Measurements from ENCODE around the gene DNAJB13. TPM values are rescaled to one million over a fixed set of nuclear protein-coding genes. Genes with fewer than 3 reads are reported as not detected.

The DNAJB13 gene
- total RNA-seq, 1 experiment from 2014 or later = not detected

GRCh38 chr11:73997120-73997770 is 46.4 kb downstream of the DNAJB13 start:
- Mint-ChIP-seq H3K4me3 (no peak overlapping the region), H3K27me3 (ENCODE audit: low read depth) (no peaks in the 10 kb centered on the region; the same call in 1 of the 2 replicates), H3K36me3 (ENCODE audit: insufficient read depth in 1 of 3, low read depth in 3 of 3) (no peaks in the 10 kb centered on the region; a peak in 1 of 7 replicates), H3K4me1 (peaks cover 9 to 14% of the 10 kb centered on the region in 2 experiments), H3K9me3 (no peaks in the 10 kb centered on the region), H3K27ac (peak overlapping the region in 1 of 3 experiments; percentile 12; a peak in 1 of 7 replicates)
- Histone ChIP-seq H3K27me3 (ENCODE audit: insufficient read depth, low read length) (no peaks in the 10 kb centered on the region), H3K23ac (ENCODE audit: insufficient read length, low read depth, low read length) (no peak overlapping the region), H2AFZ (ENCODE audit: low read length) (no peak overlapping the region), H3K79me1 (ENCODE audit: insufficient read depth, low read depth, low read length, poor library complexity, severe bottlenecking) (no peaks in the 10 kb centered on the region), H3T11ph (ENCODE audit: low read length) (no peak overlapping the region), H4K91ac (ENCODE audit: insufficient read length, low read depth, low read length) (no peak overlapping the region), H2BK5ac (ENCODE audit: insufficient read length, low read length) (no peak overlapping the region), H3K23me2 (ENCODE audit: insufficient read length, low read depth, low read length, poor library complexity, severe bottlenecking) (no peaks in the 10 kb centered on the region), H3K9ac (ENCODE audit: extremely low read depth, insufficient read length, low read length) (peak overlapping the region; percentile 13), H3K4me2 (ENCODE audit: insufficient read depth, insufficient read length, low read length) (no peak overlapping the region), H2BK120ac (ENCODE audit: low read depth, low read length, poor library complexity, severe bottlenecking) (no peak overlapping the region), H4K8ac (replicated peaks; ENCODE audit: insufficient read length, low read depth, low read length) (no peak overlapping the region), H2BK15ac (ENCODE audit: low read depth, low read length) (no peak overlapping the region), H3K9me3 (ENCODE audit: control insufficient read depth, low read depth, low read length) (no peaks in the 10 kb centered on the region), H4K5ac (ENCODE audit: insufficient read length, low read depth, low read length) (no peak overlapping the region), H2BK20ac (ENCODE audit: low read depth, low read length, poor library complexity, severe bottlenecking) (no peak overlapping the region), H2AK5ac (ENCODE audit: insufficient read length, low read length) (no peak overlapping the region), H2BK12ac (ENCODE audit: insufficient read length, low read depth, low read length) (no peak overlapping the region), H3K14ac (ENCODE audit: insufficient read depth, low read length) (no peak overlapping the region), H3K79me2 (ENCODE audit: insufficient read depth, low read length) (no peaks in the 10 kb centered on the region), H4K20me1 (ENCODE audit: control insufficient read depth, insufficient read depth, insufficient read length) (no peaks in the 10 kb centered on the region), H3K4me1 (ENCODE audit: insufficient read depth, low read length) (no peaks in the 10 kb centered on the region), H3K18ac (ENCODE audit: insufficient read length, low read depth, low read length) (no peak overlapping the region), H3K56ac (ENCODE audit: insufficient read length, low read depth, low read length) (no peak overlapping the region), H3K27ac (ENCODE audit: insufficient read length, low read depth, low read length) (no peak overlapping the region), H3K4ac (ENCODE audit: low read depth, low read length) (no peak overlapping the region)
- TF ChIP-seq, protein P1, sequence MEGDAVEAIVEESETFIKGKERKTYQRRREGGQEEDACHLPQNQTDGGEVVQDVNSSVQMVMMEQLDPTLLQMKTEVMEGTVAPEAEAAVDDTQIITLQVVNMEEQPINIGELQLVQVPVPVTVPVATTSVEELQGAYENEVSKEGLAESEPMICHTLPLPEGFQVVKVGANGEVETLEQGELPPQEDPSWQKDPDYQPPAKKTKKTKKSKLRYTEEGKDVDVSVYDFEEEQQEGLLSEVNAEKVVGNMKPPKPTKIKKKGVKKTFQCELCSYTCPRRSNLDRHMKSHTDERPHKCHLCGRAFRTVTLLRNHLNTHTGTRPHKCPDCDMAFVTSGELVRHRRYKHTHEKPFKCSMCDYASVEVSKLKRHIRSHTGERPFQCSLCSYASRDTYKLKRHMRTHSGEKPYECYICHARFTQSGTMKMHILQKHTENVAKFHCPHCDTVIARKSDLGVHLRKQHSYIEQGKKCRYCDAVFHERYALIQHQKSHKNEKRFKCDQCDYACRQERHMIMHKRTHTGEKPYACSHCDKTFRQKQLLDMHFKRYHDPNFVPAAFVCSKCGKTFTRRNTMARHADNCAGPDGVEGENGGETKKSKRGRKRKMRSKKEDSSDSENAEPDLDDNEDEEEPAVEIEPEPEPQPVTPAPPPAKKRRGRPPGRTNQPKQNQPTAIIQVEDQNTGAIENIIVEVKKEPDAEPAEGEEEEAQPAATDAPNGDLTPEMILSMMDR (conservative IDR thresholded peaks at IDR 0.05) = no peak
- no peak for DNase-seq
- no CpG with 5 or more reads among the region's 6 CpGs for WGBS (ENCODE audit: extremely low coverage, insufficient read length, low lambda C conversion rate)

All from H9 (cell line).